Measurements from ENCODE around the gene STRADA.
"Not testable (repeated sequence)": the region's sequence is repeated elsewhere in the genome, so short reads cannot be mapped to it uniquely, and the experiment has no call there.

The STRADA gene

GRCh38 chr17:63753215-63753614 lies 11.6 kb upstream of the STRADA start:
- no peak for DNase-seq

GRCh38 chr17:63752707-63753106 lies 11.1 kb upstream of the STRADA start:
- DNase-seq, result no peak

GRCh38 chr17:63751806-63752205 lies 10.2 kb upstream of the STRADA start:
- no peak for DNase-seq

GRCh38 chr17:63741143-63741407 lies 524 bp downstream of the STRADA start:
- no peak for DNase-seq

GRCh38 chr17:63740464-63741142 lies 996 bp downstream of the STRADA start:
- no peak for DNase-seq

- no peak for DNase-seq
These were observed 5.9 kb downstream of the STRADA start for GRCh38 chr17:63735691-63736090.

GRCh38 chr17:63722403-63722802 lies 19.2 kb downstream of the STRADA start:
- DNase-seq, result no peak

- not testable (repeated sequence) for DNase-seq
These were observed 21.4 kb downstream of the STRADA start for GRCh38 chr17:63720194-63720593.

- DNase-seq, result no peak
These were observed 22.6 kb downstream of the STRADA start for GRCh38 chr17:63718988-63719387.

GRCh38 chr17:63716426-63716825 lies 25.2 kb downstream of the STRADA start:
- no peak for DNase-seq

- no peak for DNase-seq
These were observed 26.9 kb downstream of the STRADA start for GRCh38 chr17:63714550-63715277.

GRCh38 chr17:63709110-63709509 lies 32.5 kb downstream of the STRADA start:
- DNase-seq, result no peak

GRCh38 chr17:63707151-63707550 lies 34.4 kb downstream of the STRADA start:
- no peak for DNase-seq

- no peak for DNase-seq
These were observed 35.1 kb downstream of the STRADA start for GRCh38 chr17:63706336-63707082.

GRCh38 chr17:63705657-63706056 lies 35.9 kb downstream of the STRADA start:
- no peak for DNase-seq

- DNase-seq, result no peak
These were observed 36.8 kb downstream of the STRADA start for GRCh38 chr17:63704836-63705235.

GRCh38 chr17:63704259-63704576 lies 37.4 kb downstream of the STRADA start:
- no peak for DNase-seq

GRCh38 chr17:63703556-63704258 lies 37.9 kb downstream of the STRADA start:
- DNase-seq, result no peak

- DNase-seq, result no peak
These were observed 38.6 kb downstream of the STRADA start for GRCh38 chr17:63703029-63703428.

GRCh38 chr17:63702721-63703015 lies 38.9 kb downstream of the STRADA start:
- DNase-seq, result no peak

- DNase-seq, result no peak
These were observed 39.5 kb downstream of the STRADA start for GRCh38 chr17:63701868-63702720.

GRCh38 chr17:63701456-63701820 lies 40.2 kb downstream of the STRADA start:
- no peak for DNase-seq
